HG03103 (cell line): ENCODE results near the gene ZSWIM3.
A peak's percentile ranks its signal among the peaks of the same experiment; 100 is the strongest.

Experiments used
- ATAC-seq: cut with Tn5 transposase; IDR thresholded peaks from one replicate; pipeline ENCODE4 v1.9.1; 2021; ENCODE audit warnings: low read depth; ENCODE audit not compliant: unreplicated experiment

The ZSWIM3 gene

GRCh38 chr20:45907219-45907948 is 50.0 kb downstream of the ZSWIM3 start:
- no peak for ATAC-seq

- ATAC-seq: no peak
These were observed 50.7 kb downstream of the ZSWIM3 start for GRCh38 chr20:45908084-45908483.

DNA sequence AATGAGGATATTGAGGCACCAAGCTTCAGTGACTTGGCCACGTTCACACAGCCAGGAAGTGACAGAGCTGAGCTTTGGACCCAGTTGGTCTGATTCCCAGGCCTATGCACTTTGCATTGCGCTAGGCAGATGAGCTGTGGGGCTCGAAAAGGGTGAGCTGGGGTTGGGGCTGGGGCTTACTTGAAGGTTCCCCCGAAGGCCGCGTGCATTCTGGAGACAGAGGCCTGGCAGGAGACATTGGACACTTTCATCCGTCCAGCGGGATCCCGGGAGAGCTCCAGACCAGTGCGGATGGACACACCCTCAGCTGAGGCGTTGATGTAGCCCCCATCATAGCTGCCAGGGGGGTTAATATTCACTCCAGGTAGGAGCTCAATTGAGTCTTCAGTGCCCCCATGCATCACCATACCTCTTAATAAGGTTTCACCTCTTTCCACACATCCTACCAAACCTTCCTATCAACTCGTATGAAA is 52.0 kb downstream of the ZSWIM3 start:
- no peak for ATAC-seq

- ATAC-seq: no peak
These were observed 52.6 kb downstream of the ZSWIM3 start for GRCh38 chr20:45909817-45910669.

- peak; percentile 84 for ATAC-seq
These were observed 53.5 kb downstream of the ZSWIM3 start for GRCh38 chr20:45910670-45911485.

GRCh38 chr20:45911486-45912343 is 54.3 kb downstream of the ZSWIM3 start, which contains the start of gene PLTP:
TSS of gene PLTP (minus strand) at chr20:45912155. CDS start at chr20:45911452, 703 bp downstream.
- no peak for ATAC-seq

DNA sequence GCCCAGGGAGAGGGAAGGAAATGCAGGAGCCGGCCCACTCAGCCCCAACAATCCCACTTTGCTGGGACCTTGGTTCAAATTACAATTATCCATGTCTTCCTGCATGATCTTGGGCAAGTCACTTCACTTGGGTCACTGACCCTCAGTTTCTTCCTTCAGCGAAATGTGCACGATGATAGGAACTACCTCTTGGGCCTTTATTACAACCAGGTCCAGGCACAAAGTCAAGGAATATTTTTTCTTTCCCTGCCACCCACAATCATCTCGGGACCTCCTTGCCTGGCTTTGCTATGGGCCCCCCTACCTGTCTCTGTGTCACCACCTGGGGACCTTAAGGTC is 54.9 kb downstream of the ZSWIM3 start:
- ATAC-seq: no peak

DNA sequence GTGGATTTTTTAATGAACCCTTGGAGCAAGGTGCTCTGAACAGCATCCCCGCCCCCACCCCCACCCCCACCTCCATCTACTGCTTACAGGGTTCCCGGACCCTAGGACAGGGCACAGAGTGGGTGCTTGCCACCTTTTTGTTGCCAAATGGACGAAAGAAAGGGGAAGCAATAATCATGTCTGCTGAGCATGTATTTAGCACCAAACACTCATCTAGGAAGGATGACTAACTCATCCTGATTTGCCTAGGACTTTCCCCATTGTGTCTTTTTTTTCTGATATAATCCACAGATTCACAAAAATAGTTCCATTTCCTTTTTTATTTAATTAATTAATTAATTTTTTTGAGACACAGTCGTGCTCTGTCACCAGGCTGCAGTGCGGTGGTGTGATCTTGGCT is 55.7 kb downstream of the ZSWIM3 start:
- ATAC-seq: no peak

DNA sequence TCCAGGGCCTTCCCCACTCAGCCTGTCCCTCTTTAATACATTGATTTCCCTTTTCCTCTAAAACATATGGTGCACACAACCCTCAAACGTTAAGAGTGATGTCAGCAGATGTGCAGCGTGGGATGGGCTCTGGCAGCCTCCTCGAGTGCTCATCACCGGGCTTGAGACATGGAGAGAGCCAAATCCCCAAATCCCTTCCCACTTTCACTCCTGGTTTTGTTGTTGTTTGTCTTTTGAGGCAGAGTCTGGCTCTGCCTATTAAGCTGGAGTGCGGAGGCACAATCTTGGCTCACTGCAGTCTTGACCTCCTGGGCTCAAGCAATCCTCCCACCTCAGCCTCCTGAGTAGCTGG is 60.4 kb downstream of the ZSWIM3 start:
- no peak for ATAC-seq

DNA sequence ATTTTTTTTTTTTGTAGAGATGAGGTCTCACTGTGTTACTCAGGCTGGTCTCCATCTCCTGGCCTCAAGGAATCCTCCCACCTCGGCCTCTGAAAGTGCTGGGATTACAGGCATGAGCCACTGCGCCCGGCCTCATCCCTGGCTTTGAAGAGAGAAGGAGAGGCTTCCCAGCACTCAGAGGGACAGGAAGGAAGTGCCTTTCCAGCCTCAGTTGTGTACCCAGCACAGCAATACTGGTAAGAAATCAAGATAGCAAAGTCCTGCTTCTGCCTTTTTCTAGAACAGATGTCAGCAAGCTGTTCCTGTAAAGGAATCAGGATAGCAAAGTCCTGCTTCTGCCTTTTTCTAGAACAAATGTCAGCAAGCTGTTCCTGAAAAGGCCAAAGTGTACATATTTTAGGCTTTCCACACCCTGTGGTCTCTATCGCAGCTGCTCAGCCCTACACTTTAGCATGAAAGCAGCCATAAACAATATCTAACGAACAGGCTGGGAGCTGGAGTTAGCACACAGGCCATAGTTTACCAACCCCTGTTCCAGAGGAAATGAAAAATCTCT is 60.8 kb downstream of the ZSWIM3 start:
- no peak for ATAC-seq

- no peak for ATAC-seq
These were observed 61.5 kb downstream of the ZSWIM3 start for GRCh38 chr20:45918779-45919537.

DNA sequence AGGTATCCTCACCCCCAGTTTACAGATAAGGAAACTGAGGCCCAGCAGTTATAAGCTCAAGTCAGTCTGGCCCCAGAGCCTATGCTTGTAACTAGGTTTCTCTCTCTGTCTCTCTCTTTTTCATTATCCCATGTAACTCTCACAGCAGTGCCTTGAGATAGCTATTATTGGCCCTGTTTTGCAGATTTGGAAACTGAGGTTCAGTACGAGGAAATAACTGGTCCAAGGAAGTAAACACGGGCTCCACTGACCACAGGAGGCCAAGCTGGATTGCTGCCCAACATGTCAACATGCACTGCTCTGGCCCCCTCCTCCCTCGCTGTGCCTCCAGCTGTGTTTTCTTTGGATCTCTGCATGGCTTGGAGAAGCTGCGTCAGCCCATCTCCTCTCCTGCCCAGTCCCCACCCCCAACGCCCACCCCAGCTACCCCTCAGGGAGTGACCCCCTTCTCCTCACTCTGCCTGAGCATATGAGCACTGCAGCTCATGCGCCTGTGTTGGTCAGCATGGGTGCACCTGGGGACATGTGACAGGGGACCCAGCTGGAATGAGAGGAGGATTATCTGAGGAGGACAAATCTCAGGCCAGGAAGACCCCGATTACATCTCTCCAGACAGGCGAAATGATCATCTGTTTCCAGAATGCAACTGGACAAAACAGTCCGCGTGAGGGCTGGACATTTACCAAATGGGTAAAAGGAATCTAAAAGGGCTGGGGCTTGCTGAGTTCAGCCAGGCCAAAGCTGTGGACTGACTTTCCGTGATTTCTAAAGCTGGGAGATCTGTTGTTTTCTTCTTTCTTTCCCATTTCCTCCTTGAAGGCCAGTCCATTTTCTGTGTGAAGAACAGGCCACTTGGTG is 62.4 kb downstream of the ZSWIM3 start:
- no peak for ATAC-seq

DNA sequence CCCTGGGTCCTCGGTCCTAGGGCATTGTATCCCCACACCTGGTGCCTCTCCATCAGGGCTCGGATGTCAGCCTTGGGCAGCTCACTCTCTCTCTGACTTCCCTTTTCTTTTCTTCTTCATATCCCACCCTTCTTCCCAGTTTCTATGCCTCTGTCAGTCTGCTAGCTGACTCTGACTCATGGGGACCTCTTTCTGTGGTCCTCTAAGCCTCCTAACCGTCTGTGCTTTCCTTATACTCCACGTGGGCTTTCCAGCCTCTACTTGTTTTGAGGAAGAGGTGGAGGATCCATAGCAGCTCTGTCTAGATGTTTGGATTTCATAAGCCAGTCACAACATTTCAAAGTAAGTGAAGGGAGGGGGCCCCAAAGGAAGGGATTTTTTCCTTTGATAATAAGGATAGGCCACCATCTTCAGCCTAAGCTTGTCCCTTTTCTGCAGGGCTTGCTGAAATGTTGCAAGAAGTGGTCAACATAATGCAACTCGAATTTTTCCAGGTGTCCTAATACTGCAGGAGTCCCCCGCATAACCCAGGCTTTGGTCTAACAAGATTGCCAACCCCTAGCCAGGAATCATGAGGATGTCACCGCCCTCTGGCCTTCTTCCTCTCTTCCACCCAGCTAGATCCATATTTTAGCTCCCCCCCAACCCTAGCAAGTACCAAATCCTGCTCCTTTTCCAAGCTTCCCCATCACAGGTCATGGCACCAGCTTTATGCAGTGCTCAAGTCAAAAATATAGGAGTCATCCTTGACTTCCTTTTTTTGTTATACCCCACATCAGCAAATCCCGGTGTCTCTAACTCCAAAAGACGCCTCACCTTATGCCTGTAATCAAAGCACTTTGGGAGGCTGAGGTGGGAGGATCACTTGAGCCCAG is 63.3 kb downstream of the ZSWIM3 start:
- no peak for ATAC-seq

- ATAC-seq: no peak
These were observed 64.1 kb downstream of the ZSWIM3 start for GRCh38 chr20:45921337-45922189.

DNA sequence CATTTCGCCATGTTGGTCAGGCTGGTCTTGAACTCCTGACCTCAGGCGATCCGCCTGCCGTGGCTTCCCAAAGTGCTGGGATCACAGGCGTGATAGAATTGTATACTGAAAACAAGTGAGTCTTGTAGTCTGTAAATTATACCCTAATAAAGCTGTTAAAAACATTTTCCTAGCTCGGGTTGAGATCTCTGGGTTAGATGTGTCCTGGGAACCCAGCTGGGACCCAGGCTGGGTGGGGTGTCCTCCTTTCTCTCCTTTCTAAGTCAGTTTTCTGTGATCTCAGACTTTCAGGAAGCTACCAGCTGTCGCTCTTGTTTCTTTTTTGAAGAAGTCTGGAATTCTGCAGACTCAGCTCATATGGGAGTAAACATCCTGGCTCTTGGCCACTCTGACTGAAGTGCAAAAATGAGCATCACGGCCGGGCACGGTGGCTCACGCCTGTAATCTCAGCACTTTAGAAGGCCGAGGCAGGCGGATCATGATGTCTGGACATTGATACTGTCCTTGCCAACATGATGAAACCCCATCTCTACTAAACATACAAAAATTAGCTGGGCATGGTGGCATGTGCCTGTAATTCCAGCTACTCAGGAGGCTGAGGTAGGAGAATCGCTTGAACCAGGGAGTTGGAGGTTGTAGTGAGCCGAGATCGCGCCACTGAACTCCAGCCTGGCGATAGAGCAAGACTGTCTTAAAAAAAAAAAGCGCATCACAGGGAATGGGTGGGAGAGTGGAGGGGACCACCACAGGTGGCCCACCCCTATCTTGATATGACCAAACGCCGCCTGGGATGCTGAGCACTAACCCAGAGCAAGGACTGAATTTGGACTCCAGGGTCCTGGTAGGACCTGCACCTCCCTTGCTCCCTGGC is 67.2 kb downstream of the ZSWIM3 start:
- ATAC-seq: no peak
